Natural killer cell treated with Interleukin-12 subunit alpha and Interleukin-12 subunit beta and Interleukin-15 and Interleukin-18, amount 100 ng/mL, for 72 hours (primary cell): ENCODE data around the gene NFE2L3. TPM values are rescaled to one million over a fixed set of nuclear protein-coding genes. Genes with fewer than 3 reads are reported as not detected.
"Not testable (repeated sequence)": the region's sequence is repeated elsewhere in the genome, so short reads cannot be mapped to it uniquely, and the experiment has no call there.

Experiments used
- ATAC-seq, 2 donors: fragments of 150-1000 bp; cut with Tn5 transposase in 1 of 2; sonication (Bioruptor Pico), chemical (Tn5 transposase) in 1 of 2; 2 replicates each; pipeline ENCODE4 v1.10.0; 2021
- DNase-seq: peaks from one replicate; pipeline ENCODE4 v3.0.0; 2022; ENCODE audit warnings: low spot score
- H3K27ac Mint-ChIP-seq, 2 donors: 1 replicate in 1 of 2; 2 replicates in 1 of 2; pipeline ENCODE4 v1.8.0; 2022; ENCODE audit warnings: mixed read lengths in 2 of 2, mild to moderate bottlenecking in 1 of 2, moderate library complexity in 1 of 2
- H3K27me3 Mint-ChIP-seq, 2 donors: 1 replicate in 1 of 2; 2 replicates in 1 of 2; pipeline ENCODE4 v1.8.0; 2022; ENCODE audit warnings: mixed read lengths in 2 of 2
- H3K36me3 Mint-ChIP-seq: one replicate; pipeline ENCODE4 v1.8.0; 2022; ENCODE audit warnings: mixed read lengths
- H3K4me1 Mint-ChIP-seq, 2 donors: 1 replicate in 1 of 2; 2 replicates in 1 of 2; pipeline ENCODE4 v1.8.0; 2022; ENCODE audit warnings: low read depth in 2 of 2, mixed read lengths in 2 of 2, mild to moderate bottlenecking in 1 of 2
- H3K4me3 Mint-ChIP-seq: one replicate; pipeline ENCODE4 v1.8.0; 2022; ENCODE audit warnings: mixed read lengths
- H3K9me3 Mint-ChIP-seq: 2 replicates; pipeline ENCODE4 v1.8.0; 2022; ENCODE audit warnings: mixed read lengths
- total RNA-seq, 2 donors: library from RNA; stranded (reverse); gene quantifications; one replicate each; pipeline ENCODE4 v1.2.3, GENCODE V29; 2022

NFE2L3 gene
- total RNA-seq, 2 donors from 2014 or later, result 21.3 to 29.1 TPM

DNA sequence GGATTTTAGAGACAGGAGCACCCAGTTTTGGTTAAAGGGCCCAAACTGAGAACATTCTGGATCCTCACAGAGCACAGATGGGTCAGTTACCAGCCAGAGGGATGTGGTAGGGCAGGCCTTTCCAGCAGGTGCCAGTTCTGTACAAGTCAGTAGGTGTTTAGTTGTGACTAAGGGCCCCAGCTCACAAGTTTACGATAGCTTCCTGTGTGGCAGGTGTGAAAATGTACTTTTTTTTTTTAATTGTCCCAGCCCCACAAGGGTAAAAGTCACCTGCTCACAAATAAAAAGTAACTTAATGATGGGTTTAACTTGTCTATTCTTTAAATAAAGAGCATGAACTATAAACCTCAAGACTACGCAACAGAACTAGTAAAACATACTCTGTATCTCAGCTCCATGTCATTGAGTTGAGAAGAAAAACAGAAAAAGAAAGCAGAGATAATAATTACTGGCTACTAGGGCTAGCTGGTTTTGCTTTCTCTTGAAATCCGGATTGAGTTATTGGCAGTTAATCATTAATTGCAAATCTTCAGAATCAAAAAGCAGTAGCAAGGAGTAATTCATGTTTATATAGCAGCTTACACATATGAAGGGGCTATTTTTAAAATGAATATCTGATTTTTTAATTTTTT, 15.4 kb downstream of the NFE2L3 start:
- DNase-seq (peak; percentile 73), ATAC-seq (peak; percentile 89 to 96)
- peaks cover 11% of the 10 kb centered on the region for H3K36me3 Mint-ChIP-seq
- H3K27ac Mint-ChIP-seq, result peak overlapping the region; percentile 86 to 92
- H3K4me3 Mint-ChIP-seq, result peak overlapping the region; percentile 73
- H3K27me3 Mint-ChIP-seq, result no peaks in the 10 kb centered on the region
- no peaks in the 10 kb centered on the region for H3K9me3 Mint-ChIP-seq
- peaks cover 15 to 25% of the 10 kb centered on the region in 2 donors for H3K4me1 Mint-ChIP-seq

DNA sequence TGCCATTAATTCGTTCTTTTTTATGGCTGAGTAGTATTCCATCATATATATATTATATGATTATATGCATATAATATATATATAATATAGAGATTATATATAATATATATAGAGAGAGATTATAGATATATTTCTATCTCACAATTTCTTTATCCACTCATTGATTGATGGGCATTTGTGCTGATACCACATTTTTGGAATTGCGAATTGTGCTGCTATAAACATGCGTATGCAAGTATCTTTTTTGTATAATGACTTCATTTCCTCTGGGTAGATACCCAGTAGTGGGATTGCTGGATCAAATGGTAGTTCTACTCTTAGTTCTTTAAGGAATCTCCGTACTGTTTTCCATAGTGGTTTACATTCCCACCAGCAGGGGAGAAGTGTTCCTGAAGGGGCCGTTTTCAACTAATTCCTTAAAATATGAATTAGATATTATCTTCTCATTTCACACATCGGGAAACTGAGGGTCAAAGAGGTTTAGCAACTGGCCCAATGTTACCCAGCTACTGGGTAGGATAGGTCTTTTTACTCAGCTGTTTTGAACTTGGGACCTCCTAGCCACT, 16.5 kb downstream of the NFE2L3 start:
- DNase-seq (no peak), ATAC-seq (no peak)
- Mint-ChIP-seq H3K4me3 (no peak overlapping the region), H3K9me3 (no peaks in the 10 kb centered on the region), H3K27me3 (no peaks in the 10 kb centered on the region), H3K4me1 (peaks cover 16 to 28% of the 10 kb centered on the region in 2 donors), H3K36me3 (peaks cover 18% of the 10 kb centered on the region), H3K27ac (peak overlapping the region; percentile 86 to 92)

DNA sequence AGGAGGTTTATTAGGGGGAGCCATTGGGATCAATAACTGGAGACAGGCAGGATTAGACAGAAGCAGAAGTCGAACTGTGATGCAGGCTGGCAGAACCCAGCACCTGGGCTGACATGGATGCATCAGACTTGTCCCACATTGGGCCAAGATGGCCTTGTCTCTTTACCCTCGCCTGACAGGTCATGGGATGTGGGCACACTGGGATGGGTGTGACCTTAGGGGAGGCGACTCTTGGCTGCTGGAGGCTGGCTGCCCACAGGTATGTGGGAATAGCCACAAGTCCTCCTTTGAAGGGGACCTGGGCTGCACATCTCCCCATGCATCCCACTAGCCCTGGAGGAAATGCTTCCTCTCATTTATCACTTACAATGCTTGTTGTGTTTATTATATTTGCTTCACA, 17.3 kb downstream of the NFE2L3 start:
- Mint-ChIP-seq H3K9me3 (no peaks in the 10 kb centered on the region), H3K27me3 (no peaks in the 10 kb centered on the region), H3K36me3 (peaks cover 24% of the 10 kb centered on the region), H3K4me3 (no peak overlapping the region), H3K27ac (no peak overlapping the region), H3K4me1 (peaks cover 24 to 27% of the 10 kb centered on the region in 2 donors)
- DNase-seq (no peak), ATAC-seq (no peak)

DNA sequence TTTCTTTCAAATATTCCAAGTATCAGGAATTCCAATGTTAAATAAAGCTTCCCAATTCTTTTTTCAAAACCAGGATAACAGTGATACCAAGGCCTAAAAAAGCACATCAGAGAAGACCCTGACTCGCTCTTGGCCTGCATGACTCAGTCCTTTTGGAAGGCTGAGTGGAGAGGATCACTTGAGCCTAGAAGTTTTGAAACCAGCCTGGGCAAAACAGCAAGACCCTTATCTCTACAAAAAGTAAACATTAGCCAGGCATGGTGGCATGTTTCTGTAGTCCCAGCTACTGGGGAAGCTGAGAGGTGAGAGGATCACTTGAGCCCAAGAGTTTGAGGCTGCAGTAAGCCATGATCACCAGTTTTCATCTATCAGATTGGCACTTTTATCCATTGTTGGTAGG, 18.7 kb downstream of the NFE2L3 start:
- H3K9me3 Mint-ChIP-seq, result no peaks in the 10 kb centered on the region
- H3K27ac Mint-ChIP-seq, result no peak overlapping the region
- H3K4me3 Mint-ChIP-seq, result no peak overlapping the region
- H3K4me1 Mint-ChIP-seq, result peaks cover 25 to 26% of the 10 kb centered on the region in 2 donors
- DNase-seq (no peak), ATAC-seq (no peak)
- peaks cover 22% of the 10 kb centered on the region for H3K36me3 Mint-ChIP-seq
- H3K27me3 Mint-ChIP-seq, result no peaks in the 10 kb centered on the region

DNA sequence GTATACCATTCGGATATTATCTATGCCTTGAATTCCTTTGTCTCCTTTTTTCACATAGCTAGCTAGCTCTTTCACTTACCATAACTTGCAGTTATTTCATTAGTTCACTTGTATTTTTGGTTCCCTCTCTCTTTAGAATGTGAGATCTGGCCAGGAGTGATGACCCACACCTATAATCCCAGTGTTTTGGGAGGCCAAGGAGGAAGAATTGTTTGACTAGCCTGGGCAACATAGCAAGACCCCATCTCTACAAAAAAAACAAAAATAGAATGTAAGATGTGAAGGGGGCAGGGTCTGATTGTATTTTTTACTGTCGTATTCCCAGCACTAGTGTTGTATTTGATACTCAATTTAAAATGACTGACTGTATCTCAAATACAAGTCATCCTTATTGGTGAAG, 19.6 kb downstream of the NFE2L3 start:
- Mint-ChIP-seq H3K36me3 (peaks cover 22% of the 10 kb centered on the region), H3K4me1 (peaks cover 21 to 23% of the 10 kb centered on the region in 2 donors)

DNA sequence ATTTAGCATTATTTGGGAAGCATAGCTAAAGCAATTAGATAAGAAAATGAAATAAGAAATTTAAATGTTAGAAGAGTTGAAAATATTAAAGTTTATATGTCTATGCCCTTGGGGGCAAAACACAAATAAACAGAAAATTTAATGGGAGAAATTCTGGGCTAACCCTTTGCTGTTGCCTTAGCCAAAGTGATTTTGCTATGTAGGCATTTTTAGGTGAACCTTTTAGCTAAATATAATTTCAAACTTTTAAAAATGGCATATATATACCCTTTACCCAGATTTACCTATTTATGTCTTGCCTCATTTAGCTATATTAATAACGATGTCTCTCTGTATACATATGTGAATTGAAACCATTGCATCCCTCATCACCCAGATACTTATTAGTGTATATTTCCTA, 20.1 kb downstream of the NFE2L3 start:
- Mint-ChIP-seq H3K27me3 (no peaks in the 10 kb centered on the region), H3K9me3 (no peaks in the 10 kb centered on the region), H3K4me3 (no peak overlapping the region), H3K27ac (no peak overlapping the region), H3K4me1 (peaks cover 17 to 18% of the 10 kb centered on the region in 2 donors), H3K36me3 (peaks cover 22% of the 10 kb centered on the region)
- no peak for ATAC-seq
- DNase-seq, result no peak

More for the DNA sequence above, 19.6 kb downstream of the NFE2L3 start:
- H3K4me3 Mint-ChIP-seq, result no peak overlapping the region
- no peak overlapping the region for H3K27ac Mint-ChIP-seq
- no peak for ATAC-seq
- H3K9me3 Mint-ChIP-seq, result no peaks in the 10 kb centered on the region
- no peak for DNase-seq
- no peaks in the 10 kb centered on the region for H3K27me3 Mint-ChIP-seq

DNA sequence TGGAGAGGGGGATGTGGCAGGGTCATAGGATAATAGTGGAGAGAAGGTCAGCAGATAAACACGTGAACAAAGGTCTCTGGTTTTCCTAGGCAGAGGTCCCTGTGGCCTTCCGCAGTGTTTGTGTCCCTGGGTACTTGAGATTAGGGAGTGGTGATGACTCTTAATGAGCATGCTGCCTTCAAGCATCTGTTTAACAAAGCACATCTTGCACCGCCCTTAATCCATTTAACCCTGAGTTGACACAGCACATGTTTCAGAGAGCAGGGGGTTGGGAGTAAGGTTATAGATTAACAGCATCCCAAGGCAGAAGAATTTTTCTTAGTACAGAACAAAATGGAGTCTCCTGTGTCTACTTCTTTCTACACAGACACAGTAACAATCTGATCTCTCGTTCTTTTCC, 23.9 kb downstream of the NFE2L3 start:
- H3K9me3 Mint-ChIP-seq, H3K27ac Mint-ChIP-seq, ATAC-seq, H3K27me3 Mint-ChIP-seq, DNase-seq, H3K4me3 Mint-ChIP-seq: not testable (repeated sequence)
- peaks cover 20% of the 10 kb centered on the region for H3K36me3 Mint-ChIP-seq
- peaks cover 25 to 33% of the 10 kb centered on the region in 2 donors for H3K4me1 Mint-ChIP-seq

DNA sequence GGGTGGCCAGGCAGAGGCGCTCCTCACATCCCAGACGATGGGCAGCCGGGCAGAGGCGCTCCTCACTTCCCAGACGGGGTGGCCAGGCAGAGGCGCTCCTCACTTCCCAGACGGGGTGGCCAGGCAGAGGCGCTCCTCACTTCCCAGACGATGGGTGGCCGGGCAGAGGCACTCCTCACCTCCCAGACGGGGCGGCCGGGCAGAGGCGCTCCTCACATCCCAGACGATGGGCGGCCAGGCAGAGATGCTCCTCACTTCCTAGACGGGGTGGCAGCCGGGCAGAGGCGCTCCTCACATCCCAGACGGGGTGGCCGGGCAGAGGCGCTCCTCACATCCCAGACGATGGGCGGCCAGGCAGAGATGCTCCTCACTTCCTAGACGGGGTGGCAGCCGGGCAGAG, 24.7 kb downstream of the NFE2L3 start:
- H3K4me3 Mint-ChIP-seq, ATAC-seq, DNase-seq, H3K9me3 Mint-ChIP-seq, H3K27ac Mint-ChIP-seq, H3K27me3 Mint-ChIP-seq: not testable (repeated sequence)
- Mint-ChIP-seq H3K4me1 (peaks cover 32 to 40% of the 10 kb centered on the region in 2 donors), H3K36me3 (peaks cover 22% of the 10 kb centered on the region)

DNA sequence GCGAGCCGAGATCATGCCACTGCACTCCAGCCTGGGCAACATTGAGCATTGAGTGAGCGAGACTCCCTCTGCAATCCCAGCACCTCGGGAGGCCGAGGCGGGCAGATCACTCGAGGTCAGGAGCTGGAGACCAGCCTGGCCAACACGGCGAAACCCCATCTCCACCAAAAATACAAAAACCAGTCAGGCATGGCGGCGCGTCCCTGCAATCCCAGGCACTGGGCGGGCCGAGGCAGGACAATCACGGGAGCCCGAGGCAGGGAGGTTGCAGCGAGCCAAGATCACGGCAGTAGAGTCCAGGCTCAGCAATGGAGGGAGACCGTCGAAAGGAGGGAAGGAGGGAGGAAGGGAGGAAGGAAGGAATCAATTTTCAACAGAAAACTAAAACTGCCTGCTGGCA, 25.3 kb downstream of the NFE2L3 start:
- not testable (repeated sequence) for ATAC-seq, H3K9me3 Mint-ChIP-seq, H3K27me3 Mint-ChIP-seq, H3K4me3 Mint-ChIP-seq, DNase-seq
- Mint-ChIP-seq H3K27ac (peak overlapping the region; percentile 8 to 50), H3K36me3 (peaks cover 21% of the 10 kb centered on the region), H3K4me1 (peaks cover 35 to 43% of the 10 kb centered on the region in 2 donors)

DNA sequence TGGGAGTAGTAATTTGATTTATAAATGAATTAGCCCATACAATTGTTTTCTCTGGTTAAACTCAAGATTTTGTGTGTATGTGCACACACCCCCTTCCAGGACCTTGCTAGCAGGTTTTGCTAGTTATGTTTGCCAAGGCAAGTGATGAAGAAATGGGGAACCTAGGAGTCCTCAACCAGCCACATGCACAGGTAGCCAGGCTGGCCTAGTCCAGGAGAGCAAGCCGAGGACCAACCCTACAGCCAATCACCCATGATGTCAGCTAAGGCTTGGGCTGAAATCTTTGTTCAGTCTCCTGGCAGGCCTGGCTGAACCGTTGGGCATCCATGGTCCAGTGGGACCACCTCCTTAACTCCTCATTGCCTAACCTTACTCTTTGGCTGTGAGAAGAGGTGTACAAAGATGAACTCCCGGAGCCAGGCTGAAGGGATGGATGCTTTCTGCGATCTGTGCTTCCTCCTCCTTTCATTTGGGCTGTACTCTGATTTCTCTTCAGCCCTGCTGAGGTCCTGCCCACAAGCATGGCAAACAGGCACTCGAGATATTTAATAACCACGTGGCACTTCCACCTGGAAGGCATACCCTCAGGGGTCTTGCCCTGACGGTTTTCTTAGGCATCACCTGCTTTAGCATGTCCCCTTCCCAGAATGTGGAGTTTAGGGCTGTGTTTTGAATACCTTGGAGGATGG, 26.4 kb downstream of the NFE2L3 start:
- DNase-seq (no peak), ATAC-seq (peak in 1 of 2 donors; percentile 29)
- Mint-ChIP-seq H3K4me3 (no peak overlapping the region), H3K27ac (peak overlapping the region; percentile 43 to 56), H3K36me3 (peaks cover 14% of the 10 kb centered on the region), H3K4me1 (peaks cover 35 to 43% of the 10 kb centered on the region in 2 donors), H3K27me3 (no peaks in the 10 kb centered on the region), H3K9me3 (no peaks in the 10 kb centered on the region)

DNA sequence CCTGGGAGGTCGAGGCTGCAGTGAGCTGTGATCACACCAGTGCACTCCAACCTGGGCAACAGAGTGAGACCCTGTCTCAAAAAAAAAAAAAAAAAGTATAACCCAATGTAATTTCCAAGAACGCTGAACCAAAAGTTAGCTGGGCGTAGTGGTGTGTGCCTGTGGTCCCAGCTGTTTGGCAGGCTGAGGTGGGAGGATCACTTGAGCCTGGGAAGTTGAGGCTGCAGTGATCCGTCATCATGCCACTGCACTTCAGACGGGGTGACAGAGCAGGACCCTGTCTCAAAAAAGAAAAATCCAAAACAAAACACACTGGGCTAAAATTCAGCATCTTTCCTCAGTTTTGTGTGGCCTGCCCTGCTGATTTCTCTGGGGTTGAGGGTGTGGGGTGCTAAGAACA, 27.4 kb downstream of the NFE2L3 start:
- ATAC-seq (peak in 1 of 2 donors; percentile 7), DNase-seq (no peak)
- Mint-ChIP-seq H3K4me1 (peaks cover 39 to 40% of the 10 kb centered on the region in 2 donors), H3K9me3 (no peaks in the 10 kb centered on the region), H3K27ac (peak overlapping the region in 1 of 2 donors; percentile 79), H3K36me3 (peaks cover 10% of the 10 kb centered on the region), H3K4me3 (no peak overlapping the region), H3K27me3 (no peaks in the 10 kb centered on the region)

DNA sequence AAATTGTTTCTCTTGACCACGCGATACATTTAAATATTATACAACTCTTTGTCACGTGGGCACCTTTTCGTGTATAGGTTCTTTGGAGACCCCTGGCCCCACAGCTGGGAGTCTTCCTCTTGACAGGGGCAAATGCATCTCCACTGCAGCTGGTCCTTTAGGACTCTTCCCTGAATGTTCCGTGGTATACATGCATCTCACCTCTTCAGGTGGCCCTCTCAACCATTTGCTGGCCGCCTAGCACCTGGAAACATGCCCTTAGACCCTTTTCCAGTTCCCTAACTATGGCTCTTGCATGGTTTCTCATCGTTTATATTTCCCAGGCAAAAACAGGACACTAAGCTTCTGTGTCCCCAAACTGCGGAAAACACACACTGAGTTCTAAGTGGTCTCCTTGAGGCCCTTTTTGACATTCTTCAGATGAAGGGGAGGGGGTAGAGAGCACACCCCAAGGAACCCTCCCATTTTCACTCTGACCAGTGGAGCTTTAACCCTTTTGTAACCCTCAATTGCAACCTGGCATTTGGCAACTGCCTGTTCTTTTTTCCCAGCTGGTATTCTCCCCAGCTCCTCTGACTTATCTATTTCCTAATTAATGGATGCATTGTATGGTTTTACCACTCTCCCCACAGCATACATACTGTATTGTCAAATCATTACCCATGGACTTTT, 28.0 kb downstream of the NFE2L3 start:
- no peak overlapping the region for H3K4me3 Mint-ChIP-seq
- no peaks in the 10 kb centered on the region for H3K9me3 Mint-ChIP-seq

DNA sequence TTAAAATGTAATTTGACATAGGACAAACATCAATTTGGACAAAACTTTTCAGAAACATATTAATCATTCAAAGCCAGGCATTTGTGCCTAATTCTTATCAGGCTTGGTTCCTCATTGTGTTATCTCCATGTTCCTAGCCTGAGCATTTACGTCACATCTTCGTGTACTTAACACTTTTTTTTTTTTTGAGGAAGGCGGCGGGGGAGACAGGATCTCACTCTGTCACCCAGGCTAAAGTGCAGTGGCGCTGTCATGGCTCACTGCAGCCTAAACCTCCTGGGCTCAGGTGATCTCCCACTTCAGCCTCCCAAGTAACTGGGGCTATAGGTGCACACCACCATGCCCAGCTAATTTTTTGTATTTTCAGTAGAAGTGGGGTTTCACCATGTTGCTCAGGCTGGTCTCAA, 28.8 kb downstream of the NFE2L3 start:
- H3K27me3 Mint-ChIP-seq, result no peaks in the 10 kb centered on the region
- DNase-seq (no peak), ATAC-seq (no peak)
- H3K27ac Mint-ChIP-seq, result peak overlapping the region; percentile 50 to 79
- H3K9me3 Mint-ChIP-seq, result peaks cover 3% of the 10 kb centered on the region
- peaks cover 20% of the 10 kb centered on the region for H3K36me3 Mint-ChIP-seq
- no peak overlapping the region for H3K4me3 Mint-ChIP-seq
- peaks cover 50 to 53% of the 10 kb centered on the region in 2 donors for H3K4me1 Mint-ChIP-seq

More for the DNA sequence above, 28.0 kb downstream of the NFE2L3 start:
- peaks cover 12% of the 10 kb centered on the region for H3K36me3 Mint-ChIP-seq
- H3K27ac Mint-ChIP-seq, result peak overlapping the region; percentile 50 to 79
- H3K27me3 Mint-ChIP-seq, result no peaks in the 10 kb centered on the region
- no peak for DNase-seq
- peak in 1 of 2 donors; percentile 31 for ATAC-seq
- peaks cover 41 to 45% of the 10 kb centered on the region in 2 donors for H3K4me1 Mint-ChIP-seq
